HG03457 (cell line): ENCODE results near the gene HMG20B.
"Not testable (repeated sequence)": the region's sequence is repeated elsewhere in the genome, so short reads cannot be mapped to it uniquely, and the experiment has no call there.

ENCODE experiments used
- ATAC-seq: cut with Tn5 transposase; IDR thresholded peaks from one replicate; pipeline ENCODE4 v1.9.1; 2021; ENCODE audit warnings: moderate number of reproducible peaks; ENCODE audit not compliant: unreplicated experiment

The HMG20B gene

GRCh38 chr19:3572855-3573161 is at the start of gene HMG20B:
Gene HMG20B, plus strand, starts transcription at chr19:3572944. Its CDS starts 366 bp downstream, at chr19:3573310.
- no peak for ATAC-seq

- ATAC-seq, result no peak
Measured at GRCh38 chr19:3523361-3524077, 49.2 kb upstream of the HMG20B start.

GRCh38 chr19:3524078-3524842 is 48.5 kb upstream of the HMG20B start:
- ATAC-seq, result no peak

- no peak for ATAC-seq
Measured at GRCh38 chr19:3524904-3525451, 47.8 kb upstream of the HMG20B start.

GRCh38 chr19:3526507-3527237 is 46.1 kb upstream of the HMG20B start:
- ATAC-seq, result no peak

- ATAC-seq, result no peak
Measured at GRCh38 chr19:3527238-3527910, 45.4 kb upstream of the HMG20B start.

- ATAC-seq, result no peak
Measured at GRCh38 chr19:3528080-3528479, 44.7 kb upstream of the HMG20B start.

- no peak for ATAC-seq
Measured at GRCh38 chr19:3528539-3529211, 44.1 kb upstream of the HMG20B start.

GRCh38 chr19:3529299-3529698 is 43.4 kb upstream of the HMG20B start:
- ATAC-seq, result not testable (repeated sequence)

GRCh38 chr19:3530389-3530788 is 42.4 kb upstream of the HMG20B start:
- ATAC-seq, result no peak

- no peak for ATAC-seq
Measured at GRCh38 chr19:3531716-3532115, 41.0 kb upstream of the HMG20B start.

- ATAC-seq, result no peak
Measured at GRCh38 chr19:3532154-3532786, 40.5 kb upstream of the HMG20B start.

GRCh38 chr19:3533033-3533432 is 39.7 kb upstream of the HMG20B start:
- no peak for ATAC-seq

GRCh38 chr19:3533563-3534216 is 39.1 kb upstream of the HMG20B start:
- ATAC-seq, result no peak

- no peak for ATAC-seq
Measured at GRCh38 chr19:3534375-3535234, 38.1 kb upstream of the HMG20B start.

GRCh38 chr19:3535235-3535535 is 37.6 kb upstream of the HMG20B start:
- no peak for ATAC-seq

GRCh38 chr19:3535563-3535965 is 37.2 kb upstream of the HMG20B start:
- ATAC-seq, result no peak

GRCh38 chr19:3535981-3536380 is 36.8 kb upstream of the HMG20B start:
- no peak for ATAC-seq
